HepG2 (cell line): ENCODE measurements around the gene PLVAP.

Experiments used
- ATF5 ChIP-seq: sonication (generic); formaldehyde crosslinking; IDR thresholded peaks from 2 replicates; pipeline ENCODE4 v1.4.0; 2020; ENCODE audit warnings: mild to moderate bottlenecking, low read depth, missing genetic modification reagents
- CREB1 ChIP-seq, 2 experiments: fragments of 450-650 bp in 1 of 2; IDR thresholded peaks; 2 replicates each; pipeline ENCODE4 v1.6.1; 2016 to 2017; ENCODE audit warnings: control low read depth in 1 of 2, mild to moderate bottlenecking in 1 of 2, missing compliant biosample characterization in 1 of 2, missing genetic modification characterization in 1 of 2
- ELF4 ChIP-seq: sonication (generic); formaldehyde crosslinking; IDR thresholded peaks from 2 replicates; pipeline ENCODE4 v1.5.0; 2020; ENCODE audit warnings: missing genetic modification reagents, mild to moderate bottlenecking, moderate library complexity, borderline replicate concordance
- FOXA1 ChIP-seq, 2 experiments: fragments of 450-650 bp in 1 of 2; sonication (generic) in 1 of 2; formaldehyde crosslinking in 1 of 2; IDR thresholded peaks; 2 replicates each; pipeline versions ENCODE4 v1.4.0 to v1.6.1; 2016 to 2020; ENCODE audit warnings: missing genetic modification reagents in 1 of 2
- GLMP ChIP-seq: sonication (generic); formaldehyde crosslinking; IDR thresholded peaks from 2 replicates; pipeline ENCODE4 v1.9.0; 2021; ENCODE audit warnings: missing genetic modification reagents, mild to moderate bottlenecking, borderline replicate concordance
- IRF1 ChIP-seq: sonication (generic); formaldehyde crosslinking; IDR thresholded peaks from 2 replicates; pipeline ENCODE4 v1.4.0; 2020; ENCODE audit warnings: low read depth, mild to moderate bottlenecking, missing genetic modification reagents
- NFIC ChIP-seq: IDR thresholded peaks from 2 replicates; pipeline ENCODE4 v1.6.1; 2012; ENCODE audit warnings: mild to moderate bottlenecking, low read length, inconsistent platforms
- NR2F6 ChIP-seq, 2 experiments: IDR thresholded peaks; 2 replicates each; pipeline ENCODE4 v1.6.1; 2016; ENCODE audit warnings: antibody characterized with exemption in 1 of 2, mild to moderate bottlenecking in 1 of 2
- POLR2AphosphoS5 ChIP-seq: IDR thresholded peaks from 2 replicates; pipeline ENCODE4 v1.6.1; 2012; ENCODE audit warnings: low read depth, low read length
- SP1 ChIP-seq, 2 experiments: fragments of 450-650 bp in 1 of 2; sonication (generic) in 1 of 2; formaldehyde crosslinking in 1 of 2; IDR thresholded peaks; 2 replicates each; pipeline versions ENCODE4 v1.4.0 to v1.6.1; 2016 to 2020; ENCODE audit warnings: missing genetic modification reagents in 1 of 2
- ZFP82 ChIP-seq: sonication (generic); formaldehyde crosslinking; IDR thresholded peaks from 2 replicates; pipeline ENCODE4 v1.5.1; 2020; ENCODE audit warnings: mild to moderate bottlenecking, missing genetic modification reagents, borderline replicate concordance
- ZNF205 ChIP-seq: IDR thresholded peaks from 2 replicates; pipeline ENCODE4 v1.6.1; 2018; ENCODE audit warnings: missing biosample characterization, missing genetic modification reagents
- ZSCAN9 ChIP-seq: IDR thresholded peaks from 2 replicates; pipeline ENCODE4 v1.6.1; 2016; ENCODE audit warnings: borderline replicate concordance
- TF ChIP-seq, protein P1 (sequence below): sonication (generic); formaldehyde crosslinking; IDR thresholded peaks from 2 replicates; pipeline ENCODE4 v1.5.0; 2020; ENCODE audit warnings: mild to moderate bottlenecking, missing genetic modification reagents, moderate library complexity

DNA sequence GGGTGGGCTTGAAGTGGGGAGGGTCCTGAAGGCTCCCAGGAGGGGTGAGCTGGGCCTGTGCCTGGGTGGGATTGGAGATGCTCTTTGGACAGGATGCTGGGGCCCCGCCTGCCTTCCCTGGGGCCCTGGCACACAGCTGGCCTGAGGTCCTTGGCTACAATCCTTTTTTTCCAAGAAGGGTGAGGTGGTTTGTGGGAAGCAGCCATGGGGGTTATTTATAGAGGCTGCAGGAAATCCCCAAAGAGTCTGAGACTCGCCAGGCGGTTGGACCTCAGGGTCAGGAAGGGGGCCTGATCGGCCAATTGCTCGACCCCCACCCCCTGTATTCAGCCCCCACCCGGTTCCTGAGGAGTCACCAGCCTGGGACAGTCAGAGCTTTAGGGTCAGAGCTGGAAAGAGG lies 29.8 kb downstream of the PLVAP start:
- TF ChIP-seq, protein P1, sequence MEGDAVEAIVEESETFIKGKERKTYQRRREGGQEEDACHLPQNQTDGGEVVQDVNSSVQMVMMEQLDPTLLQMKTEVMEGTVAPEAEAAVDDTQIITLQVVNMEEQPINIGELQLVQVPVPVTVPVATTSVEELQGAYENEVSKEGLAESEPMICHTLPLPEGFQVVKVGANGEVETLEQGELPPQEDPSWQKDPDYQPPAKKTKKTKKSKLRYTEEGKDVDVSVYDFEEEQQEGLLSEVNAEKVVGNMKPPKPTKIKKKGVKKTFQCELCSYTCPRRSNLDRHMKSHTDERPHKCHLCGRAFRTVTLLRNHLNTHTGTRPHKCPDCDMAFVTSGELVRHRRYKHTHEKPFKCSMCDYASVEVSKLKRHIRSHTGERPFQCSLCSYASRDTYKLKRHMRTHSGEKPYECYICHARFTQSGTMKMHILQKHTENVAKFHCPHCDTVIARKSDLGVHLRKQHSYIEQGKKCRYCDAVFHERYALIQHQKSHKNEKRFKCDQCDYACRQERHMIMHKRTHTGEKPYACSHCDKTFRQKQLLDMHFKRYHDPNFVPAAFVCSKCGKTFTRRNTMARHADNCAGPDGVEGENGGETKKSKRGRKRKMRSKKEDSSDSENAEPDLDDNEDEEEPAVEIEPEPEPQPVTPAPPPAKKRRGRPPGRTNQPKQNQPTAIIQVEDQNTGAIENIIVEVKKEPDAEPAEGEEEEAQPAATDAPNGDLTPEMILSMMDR = no peak
- TF ChIP-seq NFIC (no peak), ZNF205 (CRISPR knock-in tag) (no peak), FOXA1 (IDR thresholded peaks at IDR 0.05) (no peak), FOXA1 (CRISPR knock-in tag; IDR thresholded peaks at IDR 0.05) (no peak), ZFP82 (CRISPR knock-in tag) (no peak), ZSCAN9 (CRISPR knock-in tag) (no peak), ATF5 (CRISPR knock-in tag) (no peak), NR2F6 (IDR thresholded peaks at IDR 0.05) (no peak), NR2F6 (CRISPR knock-in tag; IDR thresholded peaks at IDR 0.05) (no peak), POLR2AphosphoS5 (no peak), IRF1 (CRISPR knock-in tag) (no peak), GLMP (CRISPR knock-in tag) (no peak), ELF4 (CRISPR knock-in tag) (no peak), CREB1 (IDR thresholded peaks at IDR 0.05) (no peak), CREB1 (CRISPR knock-in tag; IDR thresholded peaks at IDR 0.05) (no peak), SP1 (IDR thresholded peaks at IDR 0.05) (no peak), SP1 (CRISPR knock-in tag; IDR thresholded peaks at IDR 0.05) (no peak)
